Measurements from ENCODE around the gene KCNMA1.

GRCh38 chr10:77398986-77399755 lies 238.4 kb downstream of the KCNMA1 start:
- TF ChIP-seq CTCF (IDR thresholded peaks at IDR 0.05) (no peak), ZFX (IDR thresholded peaks at IDR 0.05; ENCODE audit: borderline replicate concordance) (no peak)

Measured in 22Rv1 (cell line).